ENCODE results near the gene SLC35F5.
"Not testable (repeated sequence)": the region's sequence is repeated elsewhere in the genome, so short reads cannot be mapped to it uniquely, and the experiment has no call there.

SLC35F5 gene, protein sequence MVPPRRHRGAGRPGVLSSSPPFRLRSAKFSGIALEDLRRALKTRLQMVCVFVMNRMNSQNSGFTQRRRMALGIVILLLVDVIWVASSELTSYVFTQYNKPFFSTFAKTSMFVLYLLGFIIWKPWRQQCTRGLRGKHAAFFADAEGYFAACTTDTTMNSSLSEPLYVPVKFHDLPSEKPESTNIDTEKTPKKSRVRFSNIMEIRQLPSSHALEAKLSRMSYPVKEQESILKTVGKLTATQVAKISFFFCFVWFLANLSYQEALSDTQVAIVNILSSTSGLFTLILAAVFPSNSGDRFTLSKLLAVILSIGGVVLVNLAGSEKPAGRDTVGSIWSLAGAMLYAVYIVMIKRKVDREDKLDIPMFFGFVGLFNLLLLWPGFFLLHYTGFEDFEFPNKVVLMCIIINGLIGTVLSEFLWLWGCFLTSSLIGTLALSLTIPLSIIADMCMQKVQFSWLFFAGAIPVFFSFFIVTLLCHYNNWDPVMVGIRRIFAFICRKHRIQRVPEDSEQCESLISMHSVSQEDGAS

DNA sequence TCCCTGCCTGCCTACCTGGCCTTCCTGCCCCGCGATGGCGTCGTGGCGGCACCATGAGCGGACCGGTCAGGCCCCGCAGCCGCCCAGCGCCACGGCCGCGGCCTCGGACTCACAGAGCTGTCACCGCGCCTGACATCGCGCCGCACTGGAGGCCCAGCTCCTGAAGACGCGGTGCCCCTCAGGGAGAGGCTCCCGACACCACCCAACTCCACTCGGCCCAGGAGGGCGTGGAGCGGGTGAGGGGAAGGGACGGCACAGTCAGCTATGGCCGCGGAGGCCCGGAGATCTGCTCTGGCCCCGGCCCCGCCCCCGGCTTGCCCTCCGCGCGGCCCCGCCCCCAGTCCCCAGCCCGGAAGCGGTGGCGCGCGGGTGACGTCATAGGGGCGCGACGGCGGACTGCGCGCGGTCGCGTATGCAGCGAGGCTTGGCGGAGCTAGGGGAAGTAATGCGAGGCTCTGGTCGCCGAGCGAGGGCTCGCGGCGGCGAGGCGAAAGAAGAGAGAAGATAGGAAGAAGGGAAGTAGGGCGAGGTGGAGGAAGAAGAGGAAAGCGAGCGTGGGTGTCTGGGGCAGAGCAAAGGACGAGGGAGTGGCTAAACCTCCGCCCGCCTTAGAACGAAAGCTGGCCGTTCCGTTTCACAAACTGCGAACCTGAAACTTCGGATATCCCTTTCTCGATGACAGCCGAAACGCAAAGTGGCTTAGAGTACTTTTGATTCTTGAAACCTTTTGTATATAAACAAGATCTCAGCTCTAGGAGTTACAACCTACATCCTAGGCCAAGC is at the start of gene SLC35F5:
TSS of gene SLC35F5 (minus strand) at position 288 of the 783 bp plus-strand sequence. CDS start at position 55, 233 bp downstream.
- peak; percentile 89 for ATAC-seq

DNA sequence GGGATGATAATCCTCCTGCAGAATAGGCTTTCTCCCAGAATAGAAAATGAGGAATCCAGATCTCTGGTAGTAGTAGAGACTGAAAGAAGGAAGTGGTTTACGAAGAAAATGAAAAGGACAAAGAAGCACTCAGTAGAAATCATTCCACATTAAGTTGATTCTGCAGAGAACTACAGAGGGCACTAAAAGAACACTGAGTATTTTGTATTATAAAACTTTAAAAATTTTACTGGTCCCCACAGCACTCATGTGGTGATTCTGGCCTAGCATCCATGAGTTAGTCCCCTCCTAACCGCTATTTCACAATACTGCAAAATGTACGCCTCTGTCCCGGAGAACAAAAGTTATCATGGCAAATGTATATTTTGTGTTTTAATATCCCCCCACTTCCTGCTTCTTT is 42.9 kb upstream of the SLC35F5 start:
- ATAC-seq: no peak

DNA sequence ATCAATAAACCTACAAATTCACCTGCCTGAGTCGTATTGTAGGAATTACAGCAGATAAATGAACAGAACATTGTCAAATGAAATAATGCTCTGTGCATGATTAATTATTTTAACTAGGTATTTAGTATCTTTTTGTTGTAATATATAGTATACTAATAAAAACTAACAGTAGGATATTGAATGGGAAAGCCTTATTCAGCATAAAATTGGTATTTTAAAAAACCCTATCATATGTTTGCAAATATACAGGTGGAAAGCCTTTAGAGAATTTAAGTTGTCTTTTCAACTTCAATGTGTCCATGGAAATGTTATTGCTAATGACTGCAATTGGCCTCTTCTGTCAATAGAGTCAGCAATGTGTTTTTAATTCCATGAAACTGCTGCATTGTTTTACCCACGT is 40.8 kb upstream of the SLC35F5 start:
- ATAC-seq: no peak

DNA sequence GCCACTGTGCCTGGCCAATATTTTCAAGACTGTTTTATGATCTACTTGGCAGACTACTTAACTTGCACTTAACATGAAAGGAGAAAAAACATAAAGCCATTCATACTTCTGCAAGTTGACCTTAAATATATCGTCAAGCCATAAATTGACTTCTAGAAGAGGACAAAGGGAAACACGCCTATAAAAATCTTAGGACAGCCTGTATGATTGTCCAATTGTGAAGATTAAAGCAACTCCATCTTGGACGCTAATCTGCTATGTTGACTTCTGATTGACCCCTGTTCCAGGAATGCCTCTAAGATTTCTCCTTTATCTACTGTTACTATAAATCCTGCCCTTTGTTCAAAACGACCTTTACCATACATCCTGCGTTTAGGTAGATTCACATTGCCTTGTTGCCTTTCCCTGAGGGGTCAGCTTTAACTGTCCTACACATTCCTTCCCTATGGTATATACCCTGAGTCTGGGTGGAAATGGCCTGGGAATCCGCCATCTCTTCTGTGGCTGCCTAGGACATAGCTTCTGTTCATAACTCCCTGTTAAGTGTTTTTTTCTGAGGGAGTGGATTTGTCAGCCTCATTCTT is 40.2 kb upstream of the SLC35F5 start:
- ATAC-seq: no peak

DNA sequence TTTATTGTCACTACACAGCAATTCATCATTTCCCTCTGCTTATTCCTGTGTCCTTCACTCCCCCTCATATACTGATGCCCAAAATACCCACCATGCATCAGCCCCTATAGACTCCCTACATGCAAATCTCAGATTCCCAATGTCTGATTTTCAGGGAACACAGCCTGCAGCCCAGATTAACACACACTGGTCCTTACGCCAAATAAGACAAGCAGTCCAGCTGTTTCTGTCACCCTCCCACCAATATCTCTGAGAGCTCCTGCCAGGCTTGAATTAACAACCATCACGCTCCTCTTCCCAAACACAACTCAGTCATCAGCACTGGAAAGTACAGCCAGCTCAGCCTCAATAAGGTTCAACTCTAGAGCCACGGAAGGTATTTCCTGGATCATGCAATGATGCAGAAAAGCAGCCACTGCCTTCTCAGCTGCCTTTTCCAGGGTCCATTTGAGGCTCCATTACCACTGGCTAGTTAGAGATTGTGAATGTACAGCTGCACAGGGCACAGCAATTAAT is 39.0 kb upstream of the SLC35F5 start:
- no peak for ATAC-seq

DNA sequence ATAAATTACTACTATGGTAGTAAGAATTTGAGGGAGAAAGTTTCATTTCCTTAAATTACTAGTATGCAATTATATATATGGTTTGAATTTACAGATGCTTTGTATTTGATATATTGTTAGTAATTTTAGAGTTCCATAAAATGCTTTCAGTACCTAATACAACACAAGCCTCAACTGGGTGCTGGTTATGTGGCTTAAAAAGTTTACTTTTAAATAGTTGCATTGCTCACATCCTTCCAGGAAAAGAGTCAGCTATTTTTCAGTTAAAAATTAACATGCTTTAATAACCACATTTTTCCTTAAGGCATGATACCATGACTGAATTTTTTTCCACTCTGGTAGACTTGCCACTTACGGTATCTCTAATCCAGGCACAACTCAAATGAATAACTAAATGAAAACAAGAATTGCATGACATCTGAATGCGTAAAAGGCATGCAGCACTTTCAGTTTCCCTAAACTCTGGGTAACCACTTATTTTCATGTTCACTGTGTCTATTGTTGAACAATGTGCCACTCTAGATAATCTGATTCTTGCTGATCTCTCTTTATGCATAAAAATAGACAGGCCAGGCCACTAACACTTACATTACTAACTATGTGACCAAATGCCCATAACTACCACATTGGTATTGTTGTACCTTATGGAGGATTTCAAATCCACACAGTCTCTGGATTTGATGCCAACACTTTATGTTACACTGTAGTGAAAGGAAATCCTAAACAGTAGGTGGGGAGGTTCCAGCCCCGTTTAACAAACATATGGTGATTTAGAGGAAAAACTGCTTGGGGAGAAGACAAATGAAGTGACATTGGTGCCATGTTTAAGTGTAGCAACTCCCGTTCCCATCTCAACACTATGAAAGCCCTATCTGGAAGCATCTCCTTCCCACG is 35.5 kb upstream of the SLC35F5 start:
- peak; percentile 81 to 88 for ATAC-seq

DNA sequence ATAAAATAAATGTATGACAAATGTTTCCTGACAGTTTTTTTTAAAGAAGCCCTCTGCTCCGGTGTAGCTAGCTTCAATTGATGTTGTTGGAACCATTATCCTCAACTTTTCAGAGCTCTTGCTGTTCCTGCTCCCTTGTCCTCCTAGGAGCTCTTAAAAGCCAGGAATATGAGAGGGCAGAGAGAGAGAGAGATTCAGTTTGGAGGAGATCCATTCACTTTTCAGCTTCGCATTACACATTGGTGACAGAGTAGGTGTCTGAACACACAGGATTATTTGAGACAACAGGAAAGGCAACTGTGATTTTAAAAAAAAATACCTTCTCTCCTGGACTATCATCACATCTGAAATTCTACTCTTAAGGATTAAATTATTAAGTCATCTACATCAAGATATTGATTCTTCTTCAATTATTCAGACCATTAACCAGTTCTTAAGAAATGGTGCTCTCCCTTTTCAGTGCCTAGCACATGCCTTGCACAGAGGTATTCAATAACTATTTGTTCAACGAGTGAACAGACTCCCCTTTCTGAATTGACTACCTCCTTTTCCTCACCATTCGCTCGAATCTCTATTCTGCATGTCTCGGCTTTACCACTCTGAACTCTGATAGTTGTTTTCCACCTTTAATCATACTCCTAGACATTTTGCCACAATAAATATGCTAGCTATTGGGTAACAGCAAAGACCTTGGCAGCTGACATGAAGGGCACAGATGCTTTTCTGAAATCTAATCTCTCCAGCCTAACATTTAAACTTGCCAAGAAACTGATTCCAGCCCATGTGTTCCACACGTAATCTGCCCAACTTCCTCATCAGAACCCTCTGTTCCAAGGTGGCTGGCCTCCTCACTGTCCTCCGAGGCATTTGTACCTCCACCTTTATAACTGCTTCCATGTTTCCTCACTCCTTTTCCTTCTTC is 28.6 kb upstream of the SLC35F5 start:
- ATAC-seq: no peak

DNA sequence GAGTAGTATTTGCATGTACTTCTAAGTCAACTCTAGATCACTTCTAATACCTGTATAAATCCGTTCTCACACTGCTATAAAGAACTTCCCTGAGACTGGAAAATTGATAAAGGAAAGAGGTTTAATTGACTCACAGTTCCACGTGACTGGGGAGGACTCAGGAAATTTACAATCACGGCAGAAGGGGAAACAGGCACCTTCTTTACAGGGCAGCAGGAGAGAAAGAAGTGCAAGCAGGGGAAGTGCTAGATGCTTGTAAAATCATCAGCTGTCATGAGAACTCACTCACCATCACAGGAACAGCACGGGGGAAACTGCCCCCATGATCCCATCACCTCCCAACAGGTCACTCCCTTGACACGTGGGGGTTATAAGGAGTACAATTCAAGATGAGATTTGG is 24.0 kb upstream of the SLC35F5 start:
- ATAC-seq: no peak

DNA sequence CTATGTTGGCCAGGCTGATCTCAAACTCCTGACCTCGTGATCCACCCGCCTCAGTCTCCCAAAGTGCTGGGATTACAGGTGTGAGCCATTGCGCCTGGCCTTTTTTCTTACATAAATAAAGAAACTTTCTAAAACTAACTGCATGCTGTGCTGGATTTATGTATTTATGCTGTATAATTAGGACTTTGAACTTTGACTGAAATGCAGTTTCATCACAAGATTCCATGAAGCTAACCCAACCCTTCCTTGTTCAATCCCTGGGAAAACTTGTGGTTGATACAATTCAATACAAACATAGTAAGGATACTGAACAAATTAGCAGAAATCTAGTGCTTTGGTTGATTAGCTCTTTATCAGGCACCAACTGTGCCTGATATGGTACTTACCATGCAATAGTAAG is 20.9 kb upstream of the SLC35F5 start:
- ATAC-seq: no peak

DNA sequence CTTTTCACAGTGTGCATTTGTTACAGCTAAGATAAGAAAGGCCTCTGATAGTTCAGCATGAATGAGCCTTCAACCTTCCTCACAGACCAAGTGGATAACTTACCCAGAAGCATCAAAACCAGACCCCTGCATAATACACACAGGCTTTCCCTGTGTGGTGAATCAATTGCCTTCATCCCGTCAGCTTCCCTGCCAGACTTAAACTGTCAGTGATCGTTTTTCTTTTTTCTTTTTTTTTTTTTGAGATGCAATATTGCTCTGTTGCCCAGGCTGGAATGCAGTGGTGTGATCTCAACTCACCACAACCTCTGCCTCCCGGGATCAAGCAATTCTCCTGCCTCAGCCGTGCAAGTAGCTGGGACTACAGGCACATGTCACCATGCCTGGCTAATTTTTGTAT is 20.5 kb upstream of the SLC35F5 start:
- no peak for ATAC-seq

DNA sequence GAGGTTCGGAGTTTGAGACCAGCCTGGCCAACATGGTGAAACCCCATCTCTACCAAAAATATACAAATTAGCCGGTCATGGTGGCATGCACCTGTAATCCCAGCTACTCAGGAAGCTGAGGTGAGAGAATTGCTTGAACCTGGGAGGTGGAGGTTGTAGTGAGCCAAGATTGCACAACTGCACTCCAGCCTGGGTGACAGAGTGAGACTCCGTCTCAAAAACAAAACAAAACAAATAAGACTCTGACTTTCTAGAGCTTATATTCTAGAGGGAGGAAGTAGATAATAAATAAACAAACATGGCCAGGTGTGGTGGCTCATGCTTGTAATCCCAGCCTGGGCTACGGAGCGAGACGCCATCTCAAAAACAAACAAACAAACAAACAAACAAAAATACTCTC is 18.2 kb upstream of the SLC35F5 start:
- ATAC-seq: not testable (repeated sequence)

DNA sequence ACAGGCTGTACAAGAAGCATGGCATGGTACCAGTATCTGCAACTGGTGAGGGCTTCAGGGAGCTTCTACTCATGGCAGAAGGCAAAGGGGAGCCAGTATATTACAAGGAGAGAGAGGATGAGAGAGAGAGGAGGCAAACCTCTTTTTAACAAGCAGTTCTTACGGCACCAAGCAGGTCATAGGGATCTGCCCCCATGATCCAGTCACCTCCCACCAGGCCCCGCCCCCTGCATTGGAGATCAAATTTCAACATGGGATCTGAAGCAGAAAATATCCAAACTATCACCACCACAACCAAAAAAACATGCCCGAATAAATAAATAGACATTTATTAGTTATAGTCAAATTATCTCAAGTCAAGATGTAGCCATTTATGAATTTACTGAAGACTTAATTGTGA is 14.5 kb upstream of the SLC35F5 start:
- no peak for ATAC-seq

DNA sequence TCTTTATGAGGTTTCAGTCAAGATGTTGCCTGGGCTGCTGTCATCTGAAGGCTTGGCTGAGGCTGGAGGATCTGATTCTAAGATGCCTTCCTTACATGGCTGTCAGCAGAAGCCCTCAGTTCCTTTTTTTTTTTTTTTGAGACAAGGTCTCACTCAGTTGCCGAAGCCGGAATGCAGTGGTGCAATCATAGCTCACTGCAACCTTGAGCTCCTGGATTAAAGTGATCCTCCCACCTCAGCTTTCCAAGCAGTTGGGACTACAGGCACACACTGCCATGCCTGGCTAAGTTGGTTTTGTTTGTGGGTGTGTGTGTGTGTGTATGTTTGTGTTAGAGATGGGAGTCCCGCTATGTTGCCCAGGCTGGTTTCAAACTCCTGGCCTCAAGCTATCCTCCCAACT is 13.1 kb upstream of the SLC35F5 start:
- ATAC-seq: no peak

DNA sequence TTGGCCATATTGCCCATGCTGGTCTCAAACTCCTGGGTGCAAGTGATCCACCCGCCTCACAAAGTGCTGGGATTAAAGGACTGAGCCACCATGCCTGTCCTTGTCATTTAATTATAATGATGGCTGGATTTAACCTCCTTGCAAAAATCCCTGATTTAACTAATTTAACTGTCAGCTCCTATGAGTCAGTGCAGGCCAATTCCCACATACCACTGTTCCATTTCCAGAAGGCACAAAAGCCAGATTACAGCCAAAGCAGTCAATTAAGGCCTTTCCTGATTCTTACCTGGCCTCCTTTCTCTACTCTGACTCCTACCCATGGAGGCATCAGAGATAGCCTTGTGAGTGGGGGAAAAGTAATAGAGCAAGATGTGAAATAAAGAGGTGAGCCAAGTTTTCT is 12.3 kb upstream of the SLC35F5 start:
- ATAC-seq: no peak

DNA sequence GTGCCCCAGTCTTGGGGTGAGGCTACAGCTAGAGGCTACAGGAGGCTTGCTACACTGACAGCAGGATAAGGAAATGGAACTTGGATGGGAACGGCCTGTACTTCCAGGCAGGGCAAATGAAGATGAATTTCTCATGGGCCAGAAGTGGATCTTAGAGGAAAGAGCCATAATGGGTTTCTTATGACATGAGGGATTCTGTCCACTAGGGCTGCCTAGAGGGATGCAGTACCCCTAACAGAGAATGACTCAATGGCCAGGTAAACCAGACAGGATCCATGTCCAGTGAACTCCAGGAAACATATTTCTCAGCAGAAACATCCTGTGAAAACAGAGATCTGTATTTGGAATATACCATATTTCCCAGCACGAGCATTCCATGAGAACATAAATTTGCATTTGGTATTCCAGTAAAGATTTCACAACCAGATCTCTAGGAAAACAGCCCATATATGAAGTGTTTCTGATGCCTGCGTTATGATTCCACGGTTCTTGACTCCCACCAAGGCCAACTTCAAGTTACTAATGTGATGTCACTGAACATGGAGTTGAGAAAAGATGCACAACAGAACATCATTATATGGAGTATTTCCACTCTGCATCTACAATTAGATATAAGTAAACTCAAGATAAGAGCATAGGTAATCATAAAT is 11.5 kb upstream of the SLC35F5 start:
- no peak for ATAC-seq

DNA sequence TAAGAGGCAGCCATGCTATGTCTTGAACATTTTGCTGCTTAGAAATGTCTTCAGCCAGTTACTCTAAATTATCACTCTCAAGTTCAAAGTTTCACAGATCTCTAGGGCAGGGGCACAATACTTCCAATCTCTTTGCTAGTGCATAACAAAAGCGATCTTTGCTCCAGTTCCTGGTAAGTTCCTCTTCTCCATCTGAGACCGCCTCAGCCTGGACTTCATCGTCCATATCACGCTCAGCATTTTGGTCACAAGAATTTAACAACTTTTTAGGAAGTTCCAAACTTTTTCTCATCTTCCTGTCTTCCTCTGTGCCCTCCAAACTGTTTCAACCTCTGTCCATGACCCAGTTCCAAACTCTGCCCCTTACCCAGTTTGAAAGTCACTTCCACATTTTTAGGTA is 8.8 kb upstream of the SLC35F5 start:
- ATAC-seq: no peak

DNA sequence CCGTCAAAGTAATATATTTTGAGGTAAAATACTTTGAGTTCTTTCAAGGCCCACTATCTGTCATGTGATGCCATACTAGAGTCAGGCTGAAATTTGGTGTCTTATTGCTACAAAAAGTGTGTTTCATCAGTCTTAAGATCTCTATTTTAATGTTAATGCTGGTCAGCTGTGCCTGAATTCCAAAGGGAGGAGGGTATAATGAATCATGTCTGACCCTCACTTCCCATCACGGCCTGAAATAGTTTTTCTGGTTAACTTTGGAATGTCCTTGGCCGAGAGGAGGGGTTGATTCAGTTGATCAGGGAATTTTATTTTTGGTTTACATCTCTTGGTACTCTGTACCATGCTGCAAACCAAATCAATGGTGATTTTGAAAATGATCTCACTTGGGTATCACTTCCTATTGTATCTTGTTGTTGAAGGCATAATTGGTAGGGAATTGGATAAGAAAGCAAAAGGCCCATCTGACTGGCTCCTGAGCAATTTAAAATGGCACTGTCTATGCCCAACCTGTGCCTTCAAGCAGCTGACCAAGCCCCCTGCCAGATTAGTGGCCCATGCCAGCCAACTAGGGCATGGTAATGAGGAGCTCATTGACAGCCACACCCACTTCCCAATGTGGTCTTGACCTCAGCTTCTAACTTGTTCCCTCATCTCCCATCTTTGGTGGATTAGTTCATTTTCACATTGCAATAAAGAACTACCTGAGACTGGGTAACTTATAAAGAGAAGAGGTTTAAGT is 6.1 kb upstream of the SLC35F5 start:
- ATAC-seq: no peak

DNA sequence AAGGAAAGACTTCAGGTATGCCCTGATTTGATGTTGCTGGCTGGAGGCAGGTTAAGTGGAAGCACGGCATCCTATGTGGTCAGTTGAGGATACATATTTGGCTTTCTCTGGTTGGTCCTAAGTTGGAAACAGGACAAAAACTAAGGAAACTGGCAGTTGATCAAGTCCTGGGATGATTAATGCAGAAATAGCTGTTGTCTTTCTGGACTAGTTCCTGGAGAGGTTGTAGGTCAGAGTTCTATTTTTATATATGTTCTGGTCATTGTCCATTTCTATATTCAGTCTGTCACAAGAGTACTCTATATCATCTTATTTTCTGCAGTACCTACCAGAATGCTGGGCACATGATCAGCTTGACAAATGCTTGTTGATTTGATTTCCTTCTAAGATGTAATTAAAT is 4.0 kb upstream of the SLC35F5 start:
- ATAC-seq: no peak

DNA sequence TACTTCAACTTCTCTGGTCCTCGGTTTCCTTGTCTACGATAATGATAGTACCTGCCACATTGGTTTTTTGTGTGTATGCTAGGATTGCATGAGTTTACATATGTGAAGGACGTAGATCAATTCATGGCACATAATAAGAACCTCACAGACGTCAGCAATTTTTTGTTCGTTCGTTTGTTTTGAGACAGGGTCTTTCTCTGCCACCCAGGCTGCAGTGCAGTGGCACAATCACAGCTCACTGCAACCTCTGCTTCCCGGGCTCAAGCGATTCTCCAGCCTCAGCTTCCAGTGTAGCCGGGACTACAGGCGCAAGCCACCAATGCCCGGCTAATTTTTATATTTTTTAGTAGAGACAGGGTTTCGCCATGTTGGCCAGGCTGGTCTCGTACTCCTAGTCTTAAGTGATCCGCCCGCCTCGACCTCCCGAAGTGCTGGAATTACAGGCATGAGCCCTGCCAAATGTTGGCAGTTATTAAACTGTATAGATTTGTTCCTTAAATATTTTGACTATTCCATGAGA is 756 bp upstream of the SLC35F5 start:
- no peak for ATAC-seq
